ENCODE data around the gene LSM3. TPM values are rescaled to one million over a fixed set of nuclear protein-coding genes. Genes with fewer than 3 reads are reported as not detected.

The LSM3 gene
- polyA plus RNA-seq (ENCODE audit: insufficient read length in 12 of 12): 10 to 100 TPM in 10 of 12 donors, 1 to 10 TPM in 1, not detected in 1; 6.3 to 15.7 (median 12.3) TPM
- long read RNA-seq, donor 1, transcript LSM3-201 (4 exons, 3,815 nt): major isoform, 67 of 67 reads
- long read RNA-seq, donor 1, partial matches to known transcripts: 0 of 67 reads
- long read RNA-seq, donor 1, other reads (novel, unspliced or antisense): 0 of 67 reads
- long read RNA-seq, donor 2, transcript LSM3-201 (4 exons, 3,815 nt): major isoform, 67 of 96 reads
- long read RNA-seq, donor 2, partial matches to known transcripts: 24 of 96 reads
- long read RNA-seq, donor 2, other reads (novel, unspliced or antisense): 5 of 96 reads
- long read RNA-seq, donor 3, transcript LSM3-201 (4 exons, 3,815 nt): major isoform, 33 of 33 reads
- long read RNA-seq, donor 3, partial matches to known transcripts: 0 of 33 reads
- long read RNA-seq, donor 3, other reads (novel, unspliced or antisense): 0 of 33 reads
- long read RNA-seq, donor 4, transcript LSM3-201 (4 exons, 3,815 nt): major isoform, 27 of 27 reads
- long read RNA-seq, donor 4, partial matches to known transcripts: 0 of 27 reads
- long read RNA-seq, donor 4, other reads (novel, unspliced or antisense): 0 of 27 reads
- long read RNA-seq, donor 5, transcript LSM3-201 (4 exons, 3,815 nt): major isoform, 88 of 104 reads
- long read RNA-seq, donor 5, partial matches to known transcripts: 16 of 104 reads
- long read RNA-seq, donor 5, other reads (novel, unspliced or antisense): 0 of 104 reads
- long read RNA-seq, donor 6, transcript LSM3-201 (4 exons, 3,815 nt): major isoform, 41 of 46 reads
- long read RNA-seq, donor 6, partial matches to known transcripts: 5 of 46 reads
- long read RNA-seq, donor 6, other reads (novel, unspliced or antisense): 0 of 46 reads
- long read RNA-seq, donor 7, transcript LSM3-201 (4 exons, 3,815 nt): major isoform, 40 of 40 reads
- long read RNA-seq, donor 7, partial matches to known transcripts: 0 of 40 reads
- long read RNA-seq, donor 7, other reads (novel, unspliced or antisense): 0 of 40 reads
- long read RNA-seq, donor 8, transcript LSM3-201 (4 exons, 3,815 nt): major isoform, 59 of 73 reads
- long read RNA-seq, donor 8, partial matches to known transcripts: 14 of 73 reads
- long read RNA-seq, donor 8, other reads (novel, unspliced or antisense): 0 of 73 reads
- long read RNA-seq, donor 9, transcript LSM3-201 (4 exons, 3,815 nt): major isoform, 59 of 71 reads
- long read RNA-seq, donor 9, partial matches to known transcripts: 12 of 71 reads
- long read RNA-seq, donor 9, other reads (novel, unspliced or antisense): 0 of 71 reads
- long read RNA-seq, donor 10, transcript LSM3-201 (4 exons, 3,815 nt): major isoform, 58 of 58 reads
- long read RNA-seq, donor 10, partial matches to known transcripts: 0 of 58 reads
- long read RNA-seq, donor 10, other reads (novel, unspliced or antisense): 0 of 58 reads
- long read RNA-seq, donor 11, transcript LSM3-201 (4 exons, 3,815 nt): major isoform, 89 of 105 reads
- long read RNA-seq, donor 11, partial matches to known transcripts: 10 of 105 reads
- long read RNA-seq, donor 11, other reads (novel, unspliced or antisense): 6 of 105 reads

DNA sequence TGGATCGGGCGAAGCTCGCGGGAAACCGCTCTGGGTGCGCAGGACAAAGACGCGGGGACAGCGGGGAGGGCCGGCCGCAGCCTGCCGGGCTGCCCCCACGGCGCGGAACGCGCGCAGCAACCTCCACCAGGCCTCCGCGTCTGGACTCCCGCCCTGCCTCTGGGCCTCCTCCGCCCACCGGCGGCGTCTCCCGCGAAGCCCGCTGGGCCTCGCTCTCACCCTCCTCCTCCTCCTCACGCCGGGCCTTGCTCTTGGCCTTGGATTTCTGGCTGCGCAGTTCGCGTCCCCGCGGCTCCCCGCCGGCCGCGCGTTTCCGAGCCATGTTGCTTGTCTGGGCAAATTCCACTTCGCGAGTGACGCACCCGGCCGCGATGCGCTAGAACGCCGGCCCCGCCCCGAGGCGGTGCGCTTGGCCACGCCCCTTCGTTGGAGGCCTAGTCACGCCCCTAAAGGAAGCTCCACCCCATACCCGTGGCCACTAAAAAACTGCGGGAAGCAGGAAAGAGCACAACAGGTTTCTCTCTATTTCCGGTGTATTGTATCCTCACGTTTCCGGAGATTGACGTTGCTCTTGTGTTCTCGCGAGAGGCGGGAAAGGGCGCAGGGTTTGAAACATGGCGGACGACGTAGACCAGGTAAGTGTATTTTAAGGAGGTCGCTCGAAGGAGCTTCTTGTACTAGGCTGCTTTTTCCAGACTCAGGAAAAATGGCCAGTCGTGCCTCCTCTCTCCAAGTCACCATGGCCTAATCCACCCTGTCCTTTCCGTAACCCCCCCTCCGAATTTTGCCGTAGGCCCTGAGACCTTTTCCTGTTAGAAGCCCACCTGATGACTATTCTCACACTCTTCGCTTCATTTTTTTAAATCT, at the start of gene LSM3, which contains the start of gene XPC:
LSM3 (plus strand) TSS at position 571 of the 867 bp plus-strand sequence; CDS start at position 615, 44 bp downstream.
XPC (minus strand) TSS at position 355 of the 867 bp plus-strand sequence; CDS start at position 322, 33 bp downstream.
- DNase-seq: peak; percentile 98

DNA sequence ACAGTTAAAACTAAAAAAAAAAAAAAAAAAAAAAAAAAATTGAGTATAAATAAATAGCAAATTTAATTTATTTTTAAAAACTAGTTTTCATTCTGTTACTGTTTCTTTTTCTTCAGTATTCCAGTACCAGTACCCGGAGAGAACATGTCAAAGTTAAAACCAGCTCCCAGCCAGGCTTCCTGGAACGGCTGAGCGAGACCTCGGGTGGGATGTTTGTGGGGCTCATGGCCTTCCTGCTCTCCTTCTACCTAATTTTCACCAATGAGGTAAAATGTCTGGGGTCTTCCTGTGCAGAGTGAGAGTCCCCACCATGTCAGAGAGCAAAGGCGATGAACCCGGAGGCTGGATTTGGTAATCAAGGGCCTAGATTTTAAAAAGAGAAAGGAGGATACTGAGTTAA, 49.3 kb upstream of the LSM3 start:
- DNase-seq: no peak

DNA sequence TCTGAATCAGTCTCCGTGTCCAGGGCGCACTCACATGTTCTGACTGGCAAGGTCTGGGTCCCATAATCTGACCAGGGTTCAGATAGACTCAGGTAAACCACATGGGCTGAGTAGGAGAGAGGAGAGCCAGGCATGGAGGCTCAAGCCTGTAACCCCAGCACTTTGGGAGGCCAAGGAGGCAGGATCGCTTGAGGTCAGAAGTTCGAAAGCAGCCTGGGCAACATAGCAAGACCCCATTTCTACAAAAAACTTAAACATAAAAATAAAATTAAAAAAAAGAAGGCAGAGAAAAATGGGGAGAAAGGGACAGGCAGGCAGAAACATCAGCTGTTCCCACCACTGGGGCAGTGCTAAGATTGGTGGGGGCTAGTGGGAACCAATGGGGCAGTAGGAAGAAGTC, 48.4 kb upstream of the LSM3 start:
- no peak for DNase-seq

DNA sequence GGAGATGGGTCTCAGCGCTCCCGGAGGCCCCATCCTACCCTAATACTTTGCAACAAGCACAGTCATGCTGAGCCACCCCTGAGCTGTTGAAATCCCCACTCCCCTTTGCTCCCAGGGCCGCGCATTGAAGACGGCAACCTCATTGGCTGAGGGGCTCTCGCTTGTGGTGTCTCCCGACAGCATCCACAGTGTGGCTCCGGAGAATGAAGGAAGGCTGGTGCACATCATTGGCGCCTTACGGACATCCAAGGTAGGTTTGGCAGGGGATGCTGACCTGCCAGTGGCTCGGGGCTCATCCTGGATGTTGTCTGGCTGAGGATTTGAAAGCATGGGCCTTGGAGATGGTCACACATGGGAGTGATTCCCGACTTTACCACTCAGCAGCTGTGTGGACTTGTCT, 47.9 kb upstream of the LSM3 start:
- no peak for DNase-seq

DNA sequence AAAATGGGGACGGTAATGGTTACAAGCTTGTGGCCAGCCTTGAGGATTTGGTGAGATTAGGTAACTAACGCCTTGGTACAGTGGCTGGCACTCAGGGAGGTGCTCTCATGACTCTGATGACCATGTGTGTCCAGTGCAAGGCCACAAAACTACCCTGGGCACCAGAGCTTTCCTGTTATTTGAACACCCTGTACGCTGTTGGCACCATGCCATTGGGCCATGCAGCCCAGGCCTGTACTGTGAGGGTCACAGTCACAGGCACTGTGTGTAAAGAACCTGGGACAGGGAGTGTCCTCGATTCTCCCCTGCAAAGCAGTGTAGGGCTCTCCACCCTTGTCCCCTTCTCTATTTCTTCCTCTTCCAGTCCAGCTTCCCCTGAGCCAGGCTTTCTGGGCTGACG, 47.5 kb upstream of the LSM3 start:
- no peak for DNase-seq

DNA sequence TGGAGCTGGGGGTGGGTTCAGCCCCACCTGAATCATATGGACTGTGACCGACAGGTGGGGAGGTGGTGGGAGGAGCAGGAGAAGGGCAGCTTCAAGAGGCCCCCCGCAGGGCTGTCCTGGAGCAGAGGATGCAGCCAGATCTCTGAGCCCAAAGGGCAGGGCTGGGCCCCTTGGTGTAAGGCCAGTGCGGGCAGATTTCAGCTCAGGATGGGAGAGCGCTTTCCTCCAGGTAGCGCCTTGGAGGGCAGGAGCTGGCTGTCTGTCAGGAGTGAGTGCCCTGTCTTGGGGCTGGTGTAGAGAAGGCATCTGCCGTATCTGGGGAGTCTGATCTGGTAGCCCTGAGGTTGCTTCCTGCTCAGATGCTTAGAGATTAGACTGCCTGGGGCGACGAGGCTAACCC, 46.5 kb upstream of the LSM3 start:
- no peak for DNase-seq

DNA sequence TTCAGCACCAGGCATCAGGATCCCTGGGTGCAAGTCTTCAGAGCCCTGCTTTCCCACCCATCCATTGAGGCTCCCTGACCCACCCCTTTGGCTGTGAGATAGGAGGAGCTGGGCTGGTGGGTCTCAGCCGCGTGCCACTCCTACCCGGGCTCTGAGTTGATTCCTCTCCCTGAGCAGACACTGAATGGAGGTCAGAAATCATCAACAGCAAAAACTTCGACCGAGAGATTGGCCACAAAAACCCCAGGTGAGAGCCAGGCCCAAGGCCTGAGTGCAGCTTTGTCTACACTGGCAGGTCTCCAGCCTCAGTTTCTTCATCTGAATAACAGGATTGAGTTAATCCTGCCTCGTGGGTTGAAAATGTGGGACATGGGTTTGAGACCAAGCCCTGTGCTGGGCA, 45.9 kb upstream of the LSM3 start:
- DNase-seq: no peak

DNA sequence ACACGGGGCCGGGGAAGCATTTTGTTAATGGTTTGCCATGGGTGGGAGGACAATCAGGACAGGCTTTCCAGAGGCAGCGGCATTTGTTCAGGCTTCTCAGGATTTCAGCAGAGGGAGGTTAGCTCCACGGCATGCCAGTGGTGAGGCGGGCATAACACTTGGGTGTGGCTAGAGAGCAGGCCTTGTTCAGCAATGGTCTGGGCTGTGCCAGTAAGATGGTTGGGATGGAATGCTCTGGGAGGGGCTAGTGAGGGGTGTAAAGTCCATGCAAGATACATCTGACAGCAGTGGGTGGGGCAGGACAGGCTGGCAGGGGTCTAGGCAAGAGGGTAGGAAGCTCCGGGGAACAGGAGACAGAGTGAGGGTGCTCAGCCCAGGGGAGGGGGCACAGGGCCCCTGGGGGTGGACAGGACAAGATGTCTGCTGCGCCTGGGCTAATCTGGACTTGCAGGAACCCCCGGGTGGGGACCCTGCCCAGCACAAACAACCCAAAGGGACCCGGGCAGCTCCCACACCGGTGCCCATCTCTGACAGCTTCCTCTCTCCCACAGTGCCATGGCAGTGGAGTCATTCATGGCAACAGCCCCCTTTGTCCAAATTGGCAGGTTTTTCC, 45.3 kb upstream of the LSM3 start:
- DNase-seq: no peak

DNA sequence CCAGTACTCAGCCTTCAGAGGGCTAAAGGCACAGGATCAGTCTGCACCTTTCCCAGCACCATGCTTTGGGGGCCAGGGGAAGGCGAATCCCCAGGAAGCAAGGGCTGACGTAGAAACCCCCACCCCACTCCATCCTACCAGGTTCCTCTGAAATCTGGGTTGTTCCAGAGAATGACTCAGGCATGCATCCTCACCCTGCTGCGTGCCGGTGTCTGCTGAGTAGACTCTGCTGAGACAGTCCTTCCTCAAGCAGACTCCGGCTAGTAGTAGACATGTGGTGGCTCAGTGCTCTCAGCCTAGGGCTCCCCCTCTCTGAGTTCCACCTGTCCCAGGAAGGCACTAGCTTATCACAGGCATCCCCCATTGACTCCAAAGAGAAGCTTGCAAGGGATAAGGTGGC, 44.7 kb upstream of the LSM3 start:
- no peak for DNase-seq

DNA sequence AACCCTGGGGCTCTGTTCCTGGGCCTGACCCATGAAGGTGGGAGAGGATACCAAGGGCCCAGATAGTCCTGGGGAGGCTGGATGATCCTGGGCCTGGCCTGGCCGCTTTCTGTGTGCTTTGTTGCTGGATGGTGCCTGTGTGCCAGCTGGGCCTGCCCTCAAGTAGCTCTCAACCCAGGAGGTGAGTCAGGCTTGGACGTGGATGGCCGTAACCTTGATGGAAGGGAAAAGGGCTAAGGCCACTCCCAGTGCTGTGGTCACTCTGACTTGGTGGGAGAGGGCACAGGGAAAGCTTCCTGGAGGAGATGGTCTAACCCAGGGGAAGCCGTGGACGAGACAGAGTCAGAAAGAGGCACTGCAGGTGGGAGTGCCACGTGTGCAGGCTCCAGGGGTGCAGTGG, 44.3 kb upstream of the LSM3 start:
- DNase-seq: no peak

DNA sequence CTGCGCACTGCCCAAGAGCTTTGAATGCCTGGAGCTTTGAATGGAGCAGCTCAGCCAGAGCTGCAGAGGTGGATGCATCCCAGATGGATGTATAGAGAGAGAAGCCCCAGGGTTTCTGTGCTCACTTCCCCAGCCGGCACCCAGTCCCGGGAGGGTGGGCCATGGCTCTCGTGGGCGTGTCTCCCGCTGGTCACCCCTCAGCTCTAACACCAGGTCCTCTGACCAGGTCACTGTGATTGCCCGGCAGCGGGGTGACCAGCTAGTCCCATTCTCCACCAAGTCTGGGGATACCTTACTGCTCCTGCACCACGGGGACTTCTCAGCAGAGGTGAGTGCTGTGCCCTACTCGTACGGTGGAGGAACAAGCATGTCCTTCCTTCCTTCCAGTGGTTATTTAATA, 43.0 kb upstream of the LSM3 start:
- DNase-seq: no peak

DNA sequence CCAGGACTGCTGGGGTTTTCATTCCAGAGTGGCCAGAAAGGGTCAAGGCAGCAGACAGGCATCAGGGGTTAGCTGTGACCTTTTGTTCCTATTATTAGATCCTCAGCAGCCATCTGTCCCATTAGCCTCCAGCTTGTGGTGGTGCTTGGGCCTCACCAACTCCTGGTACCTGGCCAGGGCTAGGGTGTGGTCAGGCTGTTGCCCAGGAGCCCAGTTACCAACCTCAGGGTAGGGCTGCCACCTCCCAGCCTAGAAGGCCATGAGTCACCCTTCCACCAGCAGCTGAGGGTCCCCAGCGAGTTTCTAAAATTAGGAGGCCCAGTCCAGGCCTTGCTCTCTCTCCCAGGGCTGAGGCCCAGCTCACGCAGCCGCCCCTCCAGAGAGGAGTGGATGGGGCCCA, 41.6 kb upstream of the LSM3 start:
- DNase-seq: no peak

DNA sequence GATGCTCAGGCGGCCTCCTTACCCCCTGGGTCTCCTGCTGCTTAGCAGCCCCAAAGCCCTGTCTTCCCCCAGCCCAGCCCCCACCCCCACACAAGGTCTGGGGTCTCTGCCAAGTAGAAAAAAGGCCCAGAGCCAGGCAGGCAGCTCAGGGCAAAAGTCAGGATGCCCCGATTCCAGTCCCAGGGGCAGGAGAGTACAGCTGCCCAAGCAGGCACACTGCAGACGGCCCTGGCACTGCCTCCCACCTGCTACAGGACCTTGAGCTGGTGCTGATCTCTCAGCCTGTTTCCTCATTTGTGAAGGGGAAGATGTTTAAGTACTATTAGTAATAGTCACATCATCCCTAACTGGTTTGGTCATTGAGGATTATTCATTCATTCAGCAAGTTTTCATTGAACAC, 41.2 kb upstream of the LSM3 start:
- DNase-seq: no peak

DNA sequence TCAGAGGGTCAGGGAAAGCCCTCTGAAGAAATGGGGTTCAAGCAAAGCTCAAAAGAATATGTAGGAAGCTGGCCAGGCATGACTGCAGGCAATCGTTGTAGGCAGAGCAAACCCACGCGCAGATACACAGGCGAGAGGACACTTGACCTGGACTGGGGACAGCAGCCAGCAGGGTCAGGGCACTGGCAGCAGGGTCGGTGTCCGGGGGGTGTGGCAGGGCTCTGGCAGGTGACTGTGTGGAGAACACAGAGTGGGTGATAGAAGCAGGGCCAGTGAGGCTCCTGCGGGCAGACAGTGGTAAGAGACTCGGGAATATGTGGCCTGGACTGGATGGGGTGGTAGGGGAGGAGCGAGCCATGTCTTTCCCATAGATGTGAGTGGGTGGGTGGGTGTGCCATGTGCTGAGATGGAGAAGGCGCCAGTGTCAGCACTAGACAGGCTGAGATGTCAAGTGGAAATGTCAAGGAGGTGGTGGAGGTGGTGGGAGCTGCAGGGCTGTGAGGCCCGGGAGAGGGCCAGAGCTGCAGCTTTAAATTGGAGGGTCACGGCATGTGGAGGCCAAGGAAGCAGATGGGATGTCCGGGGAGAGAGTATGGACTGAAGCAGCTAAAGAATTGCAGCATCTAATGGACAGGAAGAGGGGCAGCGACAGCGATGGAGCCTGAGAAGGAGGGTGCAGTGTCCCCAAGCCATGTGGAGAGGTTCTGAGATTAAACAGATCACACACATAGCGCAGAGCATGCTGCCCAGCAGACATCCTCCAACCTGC, 40.3 kb upstream of the LSM3 start:
- no peak for DNase-seq

DNA sequence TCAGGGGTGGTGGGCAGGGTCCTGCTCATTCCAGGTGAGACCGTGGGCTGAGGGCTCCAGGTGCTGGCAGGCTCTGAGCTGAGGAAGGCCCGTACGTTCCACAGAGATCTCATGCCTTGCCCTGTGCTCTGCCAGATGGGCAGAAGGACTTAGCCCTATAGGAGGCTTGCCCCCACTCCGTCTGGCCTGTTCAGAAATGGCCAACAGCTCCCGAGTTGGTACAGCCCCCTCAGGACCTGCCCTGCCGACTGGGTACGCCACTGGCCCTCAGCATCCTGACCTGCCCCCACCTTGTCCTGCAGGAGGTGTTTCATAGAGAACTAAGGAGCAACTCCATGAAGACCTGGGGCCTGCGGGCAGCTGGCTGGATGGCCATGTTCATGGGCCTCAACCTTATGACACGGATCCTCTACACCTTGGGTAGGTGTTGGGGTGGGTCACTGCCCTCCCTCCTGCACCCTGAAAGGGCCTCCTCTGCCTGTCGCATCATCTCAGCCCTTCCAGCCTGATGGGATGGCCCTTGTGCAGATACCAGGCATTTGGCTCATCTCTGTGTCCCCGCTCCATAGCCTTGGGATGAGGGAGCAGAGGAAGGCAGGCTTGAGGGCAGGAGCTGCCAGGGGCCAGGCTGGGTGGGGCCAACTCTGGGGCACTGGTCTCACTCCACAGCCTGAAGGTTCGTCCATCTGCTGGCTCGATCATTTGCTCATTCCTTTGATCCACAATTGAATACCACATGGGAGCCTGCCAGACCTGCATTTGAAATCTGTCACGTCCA, 39.5 kb upstream of the LSM3 start:
- no peak for DNase-seq

DNA sequence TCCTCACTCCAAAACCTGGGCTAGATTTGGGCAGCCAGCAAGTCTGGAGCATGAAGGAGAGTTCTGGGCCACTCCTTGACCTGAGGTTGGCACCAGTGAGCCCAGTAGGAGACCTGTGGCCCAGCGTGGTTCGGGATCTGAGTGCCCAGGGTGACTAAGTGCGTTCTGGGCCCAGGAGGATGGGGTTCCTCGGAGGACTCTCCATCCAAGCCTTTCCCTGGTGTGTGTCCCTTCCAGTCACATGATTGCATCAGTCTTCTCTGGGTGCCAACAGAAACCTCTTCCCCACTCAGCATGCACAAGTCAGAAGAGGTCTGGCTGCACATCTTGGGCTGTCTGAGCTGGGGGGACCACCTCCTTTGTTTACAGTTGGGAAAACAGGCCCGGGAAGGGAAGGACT, 38.8 kb upstream of the LSM3 start:
- no peak for DNase-seq

DNA sequence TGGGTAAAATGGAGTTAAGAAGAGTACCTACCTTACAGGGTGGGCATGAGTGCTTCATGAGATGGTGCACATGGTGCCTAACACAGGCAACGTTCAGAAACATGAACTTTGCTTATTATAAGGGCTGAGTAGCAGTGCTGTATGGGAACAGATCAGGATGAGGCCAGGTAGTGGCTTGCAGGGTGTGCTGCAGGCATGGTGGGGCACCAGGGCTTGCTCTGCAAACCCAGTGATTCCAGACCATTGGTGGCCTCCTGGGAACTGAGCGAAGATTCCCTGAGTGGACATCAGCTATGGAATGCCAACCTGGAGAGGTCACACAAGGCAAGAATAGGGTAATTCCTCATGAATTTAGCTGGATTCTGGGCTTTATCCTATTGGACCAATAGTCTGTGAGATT, 37.9 kb upstream of the LSM3 start:
- no peak for DNase-seq

DNA sequence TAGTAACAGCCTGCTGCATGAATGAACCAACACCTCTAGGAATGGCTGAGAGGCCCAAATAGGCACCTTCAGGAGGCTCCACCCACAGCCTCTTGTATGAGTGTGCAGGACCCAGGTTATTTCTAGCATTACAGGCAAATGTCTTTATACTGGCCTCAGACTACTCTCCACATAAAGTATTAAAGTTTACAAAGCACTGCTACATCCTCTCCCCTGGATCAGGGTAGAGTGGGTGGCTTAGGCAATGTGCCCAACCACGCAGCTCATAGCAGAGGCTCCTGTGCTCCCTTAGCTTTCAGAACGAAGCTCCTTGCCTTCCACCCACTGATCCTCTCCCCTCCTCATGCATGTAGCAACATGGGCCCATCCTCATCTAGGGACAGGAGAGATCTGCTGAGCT, 37.5 kb upstream of the LSM3 start:
- no peak for DNase-seq
